Endothelial cell of umbilical vein (primary cell): ENCODE results near the gene COX8A. TPM values are rescaled to one million over a fixed set of nuclear protein-coding genes. Genes with fewer than 3 reads are reported as not detected.
A peak's percentile ranks its signal among the peaks of the same experiment; 100 is the strongest.

Experiments
- BruUV-seq: library from RNA; stranded (reverse); fragments of 400-500 nt; replicated peaks from 2 replicates; lab custom pipeline; 2021; lab: Mats Ljungman, UMichigan
- CTCF ChIA-PET: fragments of 300-600, 350-600 bp; sonication (Branson Sonifier 250); formaldehyde crosslinking; loops from one replicate; lab custom pipeline; 2021; ENCODE audit warnings: antibody characterized with exemption, inconsistent platforms; lab: Charles Lee
- POLR2A ChIA-PET: fragments of 300-600, 350-600 bp; sonication (Branson Sonifier 250); formaldehyde crosslinking; loops from one replicate; lab custom pipeline; 2021; ENCODE audit warnings: antibody characterized with exemption, inconsistent platforms; lab: Charles Lee
- DNase-seq: peaks from one replicate; pipeline ENCODE4 v3.0.0-alpha.2; 2011; ENCODE audit warnings: low read depth, low spot score
- FAIRE-seq: peaks from 2 replicates; lab custom pipeline; 2011; peaks lifted over from hg19 to GRCh38; lab: Jason Lieb, UNC
- H2AFZ ChIP-seq: 2 replicates; pipeline ENCODE4 v1.6.0; 2012; ENCODE audit warnings: low read depth, low read length, control low read depth, inconsistent platforms
- H3K27ac ChIP-seq: 2 replicates; pipeline ENCODE4 v1.5.1; 2011; ENCODE audit warnings: low read depth, mild to moderate bottlenecking, control low read depth, low read length, moderate library complexity; ENCODE audit not compliant: insufficient read depth
- H3K27me3 ChIP-seq, 2 experiments: 2 replicates each; pipeline versions ENCODE4 v1.6.0 to v1.6.1; 2011; ENCODE audit warnings: low read length in 2 of 2, mixed read lengths in 1 of 2; ENCODE audit not compliant: control insufficient read depth in 2 of 2, insufficient read depth in 2 of 2
- H3K36me3 ChIP-seq, 2 experiments: 2 replicates in 1 of 2; 3 replicates in 1 of 2; pipeline ENCODE4 v1.5.1; 2011; ENCODE audit warnings: low read length in 2 of 2, mild to moderate bottlenecking in 1 of 2, moderate library complexity in 1 of 2; ENCODE audit not compliant: control insufficient read depth in 2 of 2, insufficient read depth in 2 of 2; ENCODE audit errors: extremely low read depth in 1 of 2
- H3K4me1 ChIP-seq: 3 replicates; pipeline ENCODE4 v1.5.1; 2011; ENCODE audit warnings: mild to moderate bottlenecking, low read length; ENCODE audit not compliant: control insufficient read depth, insufficient read depth; ENCODE audit errors: extremely low read depth
- H3K4me2 ChIP-seq: 2 replicates; pipeline ENCODE4 v1.6.1; 2011; ENCODE audit warnings: low read length, control low read depth, mixed read lengths; ENCODE audit not compliant: insufficient read depth
- H3K4me3 ChIP-seq, 3 experiments: fragments of 200-600 bp in 1 of 3; sonication (generic), shearing (Covaris generic) in 1 of 3; replicated peaks in 1 of 3; 2 replicates each; pipeline ENCODE4 v1.5.1; 2011 to 2016; ENCODE audit warnings: control low read depth in 3 of 3, low read length in 3 of 3, mild to moderate bottlenecking in 2 of 3, inconsistent platforms in 1 of 3, low read depth in 1 of 3, moderate library complexity in 1 of 3; ENCODE audit not compliant: insufficient read depth in 1 of 3
- H3K79me2 ChIP-seq: 2 replicates; pipeline ENCODE4 v1.6.0; 2012; ENCODE audit warnings: low read length, inconsistent platforms; ENCODE audit not compliant: control insufficient read depth, insufficient read depth
- H3K9ac ChIP-seq: replicated peaks from 2 replicates; pipeline ENCODE3; 2011; ENCODE audit warnings: low read length, control low read depth; ENCODE audit not compliant: insufficient read depth; ENCODE audit errors: extremely low read depth
- H3K9me1 ChIP-seq: replicated peaks from 3 replicates; pipeline ENCODE4 v1.6.0; 2011; ENCODE audit warnings: mild to moderate bottlenecking, low read length; ENCODE audit not compliant: control insufficient read depth, insufficient read depth; ENCODE audit errors: extremely low read depth
- H3K9me3 ChIP-seq: replicated peaks from 2 replicates; pipeline ENCODE4 v1.5.1; 2012; ENCODE audit warnings: low read length, inconsistent platforms; ENCODE audit not compliant: control insufficient read depth, insufficient read depth
- H4K20me1 ChIP-seq: replicated peaks from 2 replicates; pipeline ENCODE3; 2011; ENCODE audit warnings: mild to moderate bottlenecking, low read length; ENCODE audit not compliant: control insufficient read depth, insufficient read depth; ENCODE audit errors: extremely low read depth
- CTCF ChIP-seq, 2 donors: IDR thresholded peaks; 1 replicate in 1 of 2; 2 replicates in 1 of 2; pipeline ENCODE4 v1.5.1; 2011; ENCODE audit warnings: low read length in 2 of 2, mild to moderate bottlenecking in 2 of 2, moderate library complexity in 2 of 2, control low read depth in 1 of 2, inconsistent platforms in 1 of 2, low read depth in 1 of 2; ENCODE audit not compliant: insufficient read depth in 1 of 2; ENCODE audit errors: extremely low read depth in 1 of 2
- EZH2 ChIP-seq: IDR thresholded peaks from 2 replicates; pipeline ENCODE4 v1.6.1; 2012; ENCODE audit warnings: borderline replicate concordance, low read depth, mild to moderate bottlenecking, moderate library complexity, low read length, inconsistent platforms; ENCODE audit not compliant: severe bottlenecking
- FOS ChIP-seq: IDR thresholded peaks from 2 replicates; pipeline ENCODE4 v1.6.1; 2011; ENCODE audit warnings: mild to moderate bottlenecking, low read length, moderate library complexity, borderline replicate concordance; ENCODE audit not compliant: insufficient read depth
- GATA2 ChIP-seq: IDR thresholded peaks from 2 replicates; pipeline ENCODE4 v1.7.0; 2011; ENCODE audit warnings: low read depth, mild to moderate bottlenecking, moderate library complexity, mixed read lengths, low read length; ENCODE audit not compliant: insufficient read length, insufficient read depth
- JUN ChIP-seq: IDR thresholded peaks from 2 replicates; pipeline ENCODE4 v1.6.1; 2011; ENCODE audit warnings: borderline replicate concordance, low read depth; ENCODE audit not compliant: insufficient read length, insufficient read depth
- MAX ChIP-seq: IDR thresholded peaks from 2 replicates; pipeline ENCODE4 v1.6.1; 2011; ENCODE audit not compliant: insufficient read depth, insufficient read length
- MYC ChIP-seq: IDR thresholded peaks from one replicate; pipeline ENCODE4 v1.6.1; 2011; ENCODE audit warnings: mild to moderate bottlenecking, low read depth, low read length
- POLR2A ChIP-seq: IDR thresholded peaks from 2 replicates; pipeline ENCODE4 v1.6.1; 2012; ENCODE audit warnings: low read depth, mild to moderate bottlenecking, control low read depth, low read length
- POLR2AphosphoS5 ChIP-seq: IDR thresholded peaks from 2 replicates; pipeline ENCODE4 v1.6.1; 2012; ENCODE audit warnings: low read depth, mild to moderate bottlenecking, control low read depth, low read length, moderate library complexity; ENCODE audit not compliant: insufficient read depth
- dilution Hi-C: fragments of 300-500 bp; cut with MboI; formaldehyde crosslinking; loops from one replicate; pipeline ENCODE4 v1.15.0; 2019; ENCODE audit warnings: low sequenced_read_pairs; ENCODE audit not compliant: extremely low pct_ligation_motif_present
- intact Hi-C: fragments of 100-400 bp; cut with micrococcal nuclease; formaldehyde crosslinking; loops from one replicate; pipeline ENCODE4 v1.10.0; 2022
- polyA plus RNA-seq, 4 experiments: library from polyadenylated mRNA; depleted of rRNA in 3 of 4; stranded (reverse) in 3 of 4; unstranded in 1 of 4; fragments of >200 nt; gene quantifications; 2 replicates each; pipeline versions ENCODE4 v1.2.1 to v1.2.3, GENCODE V29; 2011 to 2012; ENCODE audit warnings: missing spikeins in 1 of 4
- total RNA-seq: library from RNA; stranded (reverse); gene quantifications from 2 replicates; pipeline ENCODE4 v1.2.3, GENCODE V29; 2021

COX8A gene
- total and polyA plus RNA-seq, 2 donors (not counting 3 experiments of a cell fraction or from before 2014, with no cell fraction given), result 339 to 930 TPM

- H2AFZ ChIP-seq, result no peak overlapping the region
- ChIA-PET CTCF (interaction anchor here (0.8 to 3.1 kb wide), 2 partner anchors 8 to 88 kb away, joined by 3 to 11 read pairs; no protein-coding TSS in a partner anchor), POLR2A (no interaction called here)
- H3K36me3 ChIP-seq, result no peaks in the 10 kb centered on the region
- dilution Hi-C loops, result no loop called here
- intact Hi-C loops, result no loop called here
- no peak for TF ChIP-seq GATA2
- TF ChIP-seq MAX, result no peak
- no peak for TF ChIP-seq POLR2AphosphoS5
- TF ChIP-seq JUN, result no peak
- H3K9ac ChIP-seq, result no peak overlapping the region
- no TSS peak for BruUV-seq
- FAIRE-seq (peak; percentile 8), DNase-seq (no peak)
- no peaks in the 10 kb centered on the region for H3K79me2 ChIP-seq
- no peak overlapping the region for H3K27ac ChIP-seq
- no peaks in the 10 kb centered on the region for H3K9me3 ChIP-seq
- H4K20me1 ChIP-seq, result no peaks in the 10 kb centered on the region
- H3K9me1 ChIP-seq, result no peaks in the 10 kb centered on the region
- no peaks in the 10 kb centered on the region for H3K4me1 ChIP-seq
- no peak overlapping the region for H3K4me2 ChIP-seq
- H3K27me3 ChIP-seq, result peaks cover 4 to 6% of the 10 kb centered on the region in 2 experiments
- no peak overlapping the region for H3K4me3 ChIP-seq
Measured at GRCh38 chr11:63929616-63930015, 44.8 kb upstream of the COX8A start.

- no TSS peak for BruUV-seq
- Histone ChIP-seq H3K36me3 (no peaks in the 10 kb centered on the region), H3K4me3 (no peak overlapping the region), H3K79me2 (no peaks in the 10 kb centered on the region), H3K4me1 (no peaks in the 10 kb centered on the region), H3K9me1 (no peaks in the 10 kb centered on the region), H3K9ac (no peak overlapping the region), H4K20me1 (no peaks in the 10 kb centered on the region), H3K27ac (no peak overlapping the region), H3K9me3 (no peaks in the 10 kb centered on the region), H2AFZ (no peak overlapping the region), H3K27me3 (peaks cover 4% of the 10 kb centered on the region in 2 experiments), H3K4me2 (no peak overlapping the region)
- DNase-seq (no peak), FAIRE-seq (no peak)
- POLR2A ChIA-PET, result no interaction called here
- dilution Hi-C loops (no loop called here), intact Hi-C loops (no loop called here)
- CTCF ChIA-PET, result interaction anchor here (3.1 kb wide), 1 partner anchor 10 kb away, joined by 11 read pairs; no protein-coding TSS in a partner anchor
- TF ChIP-seq POLR2A (no peak), MYC (no peak), CTCF (IDR thresholded peaks at IDR 0.05; ENCODE audit: extremely low read depth in 1 of 2, insufficient read depth in 1 of 2, low read depth in 1 of 2, low read length in 2 of 2) (no peak), JUN (no peak), MAX (no peak), EZH2 (no peak), POLR2AphosphoS5 (no peak), FOS (no peak), GATA2 (no peak)
Measured at GRCh38 chr11:63931045-63931444, 43.4 kb upstream of the COX8A start.
